Measurements from ENCODE around the gene RXRA.

- TF ChIP-seq CTCF (IDR thresholded peaks at IDR 0.05) (no peak), ZFX (IDR thresholded peaks at IDR 0.05; ENCODE audit: borderline replicate concordance) (no peak)
Observed at GRCh38 chr9:134485653-134486052, 159.4 kb downstream of the RXRA start.

Data from 22Rv1 (cell line).